Retinal pigment epithelial cell (primary cell): ENCODE measurements around the gene PLEKHD1.
"Not testable (repeated sequence)": the region's sequence is repeated elsewhere in the genome, so short reads cannot be mapped to it uniquely, and the experiment has no call there.

ENCODE experiments used
- DNase-seq: peaks from one replicate; pipeline ENCODE4 v3.0.0-alpha.2; 2010; ENCODE audit warnings: low read depth
- H3K4me3 ChIP-seq: 2 replicates; pipeline ENCODE4 v1.5.1; 2011; ENCODE audit warnings: mild to moderate bottlenecking, low read length, control low read depth, moderate library complexity
- TF ChIP-seq, protein P1 (sequence below): conservative IDR thresholded peaks from 2 replicates; pipeline ENCODE4 v1.5.1; 2011; ENCODE audit warnings: low read depth, low read length, control low read depth, inconsistent platforms

Gene PLEKHD1

DNA sequence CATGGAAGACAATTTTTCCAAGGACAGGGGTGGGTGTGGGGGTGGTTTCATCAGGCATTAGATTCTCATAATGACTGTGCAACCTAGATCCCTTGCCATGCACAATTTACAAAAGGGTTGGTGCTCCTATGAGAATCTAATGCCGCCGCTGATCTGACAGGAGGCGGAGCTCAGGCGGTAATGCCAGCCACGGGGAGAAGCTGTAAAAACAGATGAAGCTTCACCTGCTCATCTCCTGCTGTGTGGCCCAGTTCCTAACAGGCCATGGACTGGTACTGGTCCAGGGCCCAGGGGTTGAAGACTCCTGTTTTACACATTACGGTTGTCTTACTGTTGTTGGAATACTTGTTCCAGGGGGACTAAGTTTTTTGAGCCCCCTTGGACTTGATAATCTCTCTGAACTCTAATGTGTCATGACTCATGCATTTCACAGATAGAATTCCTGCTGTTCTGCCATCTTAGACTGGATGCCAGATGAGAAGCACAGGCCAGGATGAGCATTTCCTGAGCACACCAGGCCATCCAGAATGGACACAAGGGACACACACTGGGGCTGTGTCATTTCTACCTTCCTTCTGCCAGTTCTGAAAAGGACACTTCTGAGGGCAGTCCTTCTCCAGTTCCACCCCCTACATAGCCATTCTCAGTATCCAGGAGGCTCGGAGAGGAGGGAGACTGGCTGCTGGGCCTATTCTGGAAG lies 5.8 kb downstream of the PLEKHD1 start:
- DNase-seq = no peak
- TF ChIP-seq, protein P1, sequence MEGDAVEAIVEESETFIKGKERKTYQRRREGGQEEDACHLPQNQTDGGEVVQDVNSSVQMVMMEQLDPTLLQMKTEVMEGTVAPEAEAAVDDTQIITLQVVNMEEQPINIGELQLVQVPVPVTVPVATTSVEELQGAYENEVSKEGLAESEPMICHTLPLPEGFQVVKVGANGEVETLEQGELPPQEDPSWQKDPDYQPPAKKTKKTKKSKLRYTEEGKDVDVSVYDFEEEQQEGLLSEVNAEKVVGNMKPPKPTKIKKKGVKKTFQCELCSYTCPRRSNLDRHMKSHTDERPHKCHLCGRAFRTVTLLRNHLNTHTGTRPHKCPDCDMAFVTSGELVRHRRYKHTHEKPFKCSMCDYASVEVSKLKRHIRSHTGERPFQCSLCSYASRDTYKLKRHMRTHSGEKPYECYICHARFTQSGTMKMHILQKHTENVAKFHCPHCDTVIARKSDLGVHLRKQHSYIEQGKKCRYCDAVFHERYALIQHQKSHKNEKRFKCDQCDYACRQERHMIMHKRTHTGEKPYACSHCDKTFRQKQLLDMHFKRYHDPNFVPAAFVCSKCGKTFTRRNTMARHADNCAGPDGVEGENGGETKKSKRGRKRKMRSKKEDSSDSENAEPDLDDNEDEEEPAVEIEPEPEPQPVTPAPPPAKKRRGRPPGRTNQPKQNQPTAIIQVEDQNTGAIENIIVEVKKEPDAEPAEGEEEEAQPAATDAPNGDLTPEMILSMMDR = no peak
- no peak overlapping the region for H3K4me3 ChIP-seq

DNA sequence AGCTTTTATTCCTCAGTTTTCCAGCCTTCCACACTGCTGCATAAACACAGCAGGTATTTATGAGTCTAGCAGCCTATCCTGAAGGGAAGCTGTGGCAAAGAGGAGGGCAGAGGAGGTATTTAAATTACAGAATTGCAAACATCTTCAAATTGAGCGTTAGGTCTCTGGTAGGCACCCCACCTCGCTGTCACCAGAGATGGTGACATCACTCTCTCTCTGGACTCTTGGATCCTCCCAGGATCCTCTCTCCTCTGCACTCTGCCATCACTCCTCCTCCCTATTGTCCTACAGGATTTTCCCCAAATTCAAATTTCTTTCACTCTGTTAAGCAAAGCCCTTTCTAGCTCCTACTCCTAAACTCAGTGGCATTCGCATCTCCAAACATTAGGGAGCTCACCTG lies 6.7 kb downstream of the PLEKHD1 start:
- TF ChIP-seq, protein P1 = no peak
- DNase-seq = no peak
- H3K4me3 ChIP-seq = no peak overlapping the region

GRCh38 chr14:69493038-69493437 lies 8.5 kb downstream of the PLEKHD1 start:
- H3K4me3 ChIP-seq = no peak overlapping the region
- TF ChIP-seq, protein P1 = no peak
- DNase-seq = no peak

- no peak for DNase-seq
- H3K4me3 ChIP-seq = no peak overlapping the region
- TF ChIP-seq, protein P1 = no peak
Observed at GRCh38 chr14:69493791-69494190, 9.3 kb downstream of the PLEKHD1 start.

GRCh38 chr14:69495341-69495921 lies 10.9 kb downstream of the PLEKHD1 start:
- DNase-seq = no peak
- TF ChIP-seq, protein P1 = no peak
- no peak overlapping the region for H3K4me3 ChIP-seq

- not testable (repeated sequence) for DNase-seq, H3K4me3 ChIP-seq
Observed at GRCh38 chr14:69497866-69498265, 13.3 kb downstream of the PLEKHD1 start.

DNA sequence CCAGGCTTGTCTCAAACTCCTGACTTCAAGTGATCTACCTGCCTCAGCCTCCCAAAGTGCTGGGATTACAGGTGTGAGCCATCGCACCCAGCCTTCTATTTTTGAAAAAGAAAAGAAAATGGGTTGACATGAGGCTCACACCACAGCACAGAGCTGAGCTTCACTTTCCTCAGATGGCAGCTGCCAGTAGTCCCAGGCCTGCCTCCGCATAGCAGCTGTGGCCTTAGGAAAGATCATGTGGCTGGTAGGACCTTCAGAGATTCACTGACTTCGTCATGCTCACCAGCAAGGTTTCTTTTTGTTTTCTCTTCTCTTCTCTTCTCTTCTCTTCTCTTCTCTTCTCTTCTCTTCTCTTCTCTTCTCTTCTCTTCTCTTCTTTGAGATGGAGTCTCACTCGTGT lies 13.8 kb downstream of the PLEKHD1 start:
- DNase-seq = not testable (repeated sequence)

GRCh38 chr14:69499436-69499835 lies 14.9 kb downstream of the PLEKHD1 start:
- TF ChIP-seq, protein P1 = no peak
- no peak overlapping the region for H3K4me3 ChIP-seq
- DNase-seq = no peak

More for the DNA sequence above, 13.8 kb downstream of the PLEKHD1 start:
- not testable (repeated sequence) for H3K4me3 ChIP-seq
